ENCODE data around the gene HS2ST1.
"Not testable (repeated sequence)": the region's sequence is repeated elsewhere in the genome, so short reads cannot be mapped to it uniquely, and the experiment has no call there.

HS2ST1 gene

GRCh38 chr1:86975993-86976550 lies 61.6 kb downstream of the HS2ST1 start:
- DNase-seq (ENCODE audit: low spot score): no peak
- no peak for TF ChIP-seq CTCF (IDR thresholded peaks at IDR 0.05; ENCODE audit: borderline replicate concordance, control extremely low read depth, extremely low read depth, insufficient read depth, missing control alignments)
- in situ Hi-C loops (cut with MboI; ENCODE audit: low sequenced_read_pairs, unreplicated experiment): no loop called here

- DNase-seq (ENCODE audit: low spot score): no peak
- TF ChIP-seq CTCF (IDR thresholded peaks at IDR 0.05; ENCODE audit: borderline replicate concordance, control extremely low read depth, extremely low read depth, insufficient read depth, missing control alignments): no peak
- in situ Hi-C loops (cut with MboI; ENCODE audit: low sequenced_read_pairs, unreplicated experiment): no loop called here
Observed at GRCh38 chr1:86976664-86977063, 62.2 kb downstream of the HS2ST1 start.

- no peak for DNase-seq (ENCODE audit: low spot score)
- in situ Hi-C loops (cut with MboI; ENCODE audit: low sequenced_read_pairs, unreplicated experiment): no loop called here
- no peak for TF ChIP-seq CTCF (IDR thresholded peaks at IDR 0.05; ENCODE audit: borderline replicate concordance, control extremely low read depth, extremely low read depth, insufficient read depth, missing control alignments)
Observed at GRCh38 chr1:86981482-86982213, 67.2 kb downstream of the HS2ST1 start.

GRCh38 chr1:86983677-86984076 lies 69.2 kb downstream of the HS2ST1 start:
- in situ Hi-C loops (cut with MboI; ENCODE audit: low sequenced_read_pairs, unreplicated experiment); DNase-seq (ENCODE audit: low spot score): not testable (repeated sequence)

GRCh38 chr1:86987446-86987845 lies 73.0 kb downstream of the HS2ST1 start:
- no peak for DNase-seq (ENCODE audit: low spot score)
- in situ Hi-C loops (cut with MboI; ENCODE audit: low sequenced_read_pairs, unreplicated experiment): no loop called here
- TF ChIP-seq CTCF (IDR thresholded peaks at IDR 0.05; ENCODE audit: borderline replicate concordance, control extremely low read depth, extremely low read depth, insufficient read depth, missing control alignments): no peak

GRCh38 chr1:86988835-86989234 lies 74.4 kb downstream of the HS2ST1 start:
- in situ Hi-C loops (cut with MboI; ENCODE audit: low sequenced_read_pairs, unreplicated experiment): no loop called here
- TF ChIP-seq CTCF (IDR thresholded peaks at IDR 0.05; ENCODE audit: borderline replicate concordance, control extremely low read depth, extremely low read depth, insufficient read depth, missing control alignments): no peak
- no peak for DNase-seq (ENCODE audit: low spot score)

GRCh38 chr1:86989690-86990089 lies 75.3 kb downstream of the HS2ST1 start:
- in situ Hi-C loops (cut with MboI; ENCODE audit: low sequenced_read_pairs, unreplicated experiment); DNase-seq (ENCODE audit: low spot score): not testable (repeated sequence)
